Stomach (tissue), 4 donors: Measurements from ENCODE around the gene SKOR2.

Experiments
- CTCF ChIP-seq, 7 experiments: fragments of 450-650 bp in 4 of 7; fragments of 200-600 bp in 3 of 7; sonication (generic) in 3 of 7; IDR thresholded peaks; one replicate each; pipeline ENCODE4 v1.5.1; 2016 to 2019; ENCODE audit warnings: antibody characterized with exemption in 7 of 7, control low read depth in 2 of 7, mild to moderate bottlenecking in 1 of 7
- EP300 ChIP-seq: sonication (generic); formaldehyde crosslinking; IDR thresholded peaks from one replicate; pipeline ENCODE4 v1.6.1; 2017; ENCODE audit warnings: antibody characterized with exemption

GRCh38 chr18:47160256-47160655, 91.2 kb downstream of the SKOR2 start:
- no peak for TF ChIP-seq CTCF (IDR thresholded peaks at IDR 0.05)
- TF ChIP-seq EP300: no peak
